Glutamatergic neuron (in vitro differentiated cells): ENCODE measurements around the gene EXOC3L2. TPM values are rescaled to one million over a fixed set of nuclear protein-coding genes. Genes with fewer than 3 reads are reported as not detected.
"Not testable (repeated sequence)": the region's sequence is repeated elsewhere in the genome, so short reads cannot be mapped to it uniquely, and the experiment has no call there.

Experiments
- DNase-seq: peaks from one replicate; pipeline ENCODE4 v3.0.0; 2022
- H3K27ac Mint-ChIP-seq: one replicate; pipeline ENCODE4 v1.8.0; 2020; ENCODE audit warnings: mild to moderate bottlenecking, mixed read lengths, inconsistent platforms; ENCODE audit not compliant: unreplicated experiment
- H3K27me3 Mint-ChIP-seq: one replicate; pipeline ENCODE4 v1.8.0; 2020; ENCODE audit warnings: mild to moderate bottlenecking, moderate library complexity, mixed read lengths, inconsistent platforms; ENCODE audit not compliant: unreplicated experiment
- H3K36me3 Mint-ChIP-seq: one replicate; pipeline ENCODE4 v1.8.0; 2020; ENCODE audit warnings: mild to moderate bottlenecking, mixed read lengths, inconsistent platforms; ENCODE audit not compliant: unreplicated experiment
- H3K4me1 Mint-ChIP-seq: one replicate; pipeline ENCODE4 v1.8.0; 2020; ENCODE audit warnings: mild to moderate bottlenecking, low read depth, mixed read lengths, inconsistent platforms; ENCODE audit not compliant: unreplicated experiment
- H3K4me3 Mint-ChIP-seq: one replicate; pipeline ENCODE4 v1.8.0; 2020; ENCODE audit warnings: mild to moderate bottlenecking, mixed read lengths, inconsistent platforms; ENCODE audit not compliant: unreplicated experiment
- H3K9me3 Mint-ChIP-seq: one replicate; pipeline ENCODE4 v1.8.0; 2020; ENCODE audit warnings: mild to moderate bottlenecking, moderate library complexity, mixed read lengths, inconsistent platforms; ENCODE audit not compliant: unreplicated experiment
- total RNA-seq: library from RNA; stranded (reverse); fragmentation: NEBNext Ultra II Directional; extraction: Animal tissue kit (Norgen Biotek cat#: 25700); gene quantifications from one replicate; pipeline ENCODE4 v1.2.1, GENCODE V29; 2021; ENCODE audit not compliant: unreplicated experiment
- TF ChIP-seq, protein P1 (sequence below): fragments of 200-600 bp; sonication (generic); IDR thresholded peaks from one replicate; pipeline ENCODE4 v1.5.0; 2021; ENCODE audit not compliant: partially characterized antibody, unreplicated experiment

Gene EXOC3L2
- total RNA-seq, 1 donor from 2014 or later = not detected

DNA sequence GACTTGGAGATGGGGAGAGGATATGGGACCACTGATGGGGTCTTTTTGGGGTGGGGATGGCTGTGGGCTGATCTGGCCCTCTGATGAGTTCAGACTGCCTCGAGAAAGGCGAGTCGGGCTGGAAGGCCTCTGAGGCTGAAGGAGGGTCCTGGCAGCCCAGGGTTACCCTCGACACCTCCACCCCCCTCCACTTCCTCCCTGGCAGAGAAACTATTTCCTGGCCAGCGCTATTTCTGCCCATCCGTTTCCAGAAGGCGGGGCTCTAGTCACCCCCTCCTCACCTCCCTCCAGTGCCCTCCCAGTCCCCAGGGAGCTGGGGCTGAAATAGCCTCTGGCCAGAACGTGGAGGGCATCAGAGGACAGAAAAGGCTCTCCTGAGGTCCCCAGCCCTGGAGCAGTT is 9.7 kb downstream of the EXOC3L2 start:
- Mint-ChIP-seq H3K27ac (no peak overlapping the region), H3K4me3 (no peak overlapping the region), H3K36me3 (no peaks in the 10 kb centered on the region), H3K9me3 (peaks cover 13% of the 10 kb centered on the region), H3K4me1 (peaks cover 2% of the 10 kb centered on the region), H3K27me3 (peaks cover 40% of the 10 kb centered on the region)
- TF ChIP-seq, protein P1, sequence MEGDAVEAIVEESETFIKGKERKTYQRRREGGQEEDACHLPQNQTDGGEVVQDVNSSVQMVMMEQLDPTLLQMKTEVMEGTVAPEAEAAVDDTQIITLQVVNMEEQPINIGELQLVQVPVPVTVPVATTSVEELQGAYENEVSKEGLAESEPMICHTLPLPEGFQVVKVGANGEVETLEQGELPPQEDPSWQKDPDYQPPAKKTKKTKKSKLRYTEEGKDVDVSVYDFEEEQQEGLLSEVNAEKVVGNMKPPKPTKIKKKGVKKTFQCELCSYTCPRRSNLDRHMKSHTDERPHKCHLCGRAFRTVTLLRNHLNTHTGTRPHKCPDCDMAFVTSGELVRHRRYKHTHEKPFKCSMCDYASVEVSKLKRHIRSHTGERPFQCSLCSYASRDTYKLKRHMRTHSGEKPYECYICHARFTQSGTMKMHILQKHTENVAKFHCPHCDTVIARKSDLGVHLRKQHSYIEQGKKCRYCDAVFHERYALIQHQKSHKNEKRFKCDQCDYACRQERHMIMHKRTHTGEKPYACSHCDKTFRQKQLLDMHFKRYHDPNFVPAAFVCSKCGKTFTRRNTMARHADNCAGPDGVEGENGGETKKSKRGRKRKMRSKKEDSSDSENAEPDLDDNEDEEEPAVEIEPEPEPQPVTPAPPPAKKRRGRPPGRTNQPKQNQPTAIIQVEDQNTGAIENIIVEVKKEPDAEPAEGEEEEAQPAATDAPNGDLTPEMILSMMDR = no peak
- no peak for DNase-seq

GRCh38 chr19:45234089-45234869 is 10.9 kb downstream of the EXOC3L2 start:
- Mint-ChIP-seq H3K36me3 (no peaks in the 10 kb centered on the region), H3K27me3 (peaks cover 38% of the 10 kb centered on the region), H3K9me3 (peaks cover 13% of the 10 kb centered on the region), H3K27ac (no peak overlapping the region), H3K4me1 (peaks cover 2% of the 10 kb centered on the region), H3K4me3 (peak overlapping the region; percentile 30)
- TF ChIP-seq, protein P1 = no peak
- DNase-seq = no peak

- no peak for DNase-seq
- peaks cover 30% of the 10 kb centered on the region for H3K27me3 Mint-ChIP-seq
- peaks cover 8% of the 10 kb centered on the region for H3K9me3 Mint-ChIP-seq
- H3K27ac Mint-ChIP-seq = no peak overlapping the region
- H3K4me1 Mint-ChIP-seq = peaks cover 2% of the 10 kb centered on the region
- H3K4me3 Mint-ChIP-seq = no peak overlapping the region
- H3K36me3 Mint-ChIP-seq = no peaks in the 10 kb centered on the region
- TF ChIP-seq, protein P1 = no peak
Observed at GRCh38 chr19:45231891-45232290, 13.3 kb downstream of the EXOC3L2 start.

DNA sequence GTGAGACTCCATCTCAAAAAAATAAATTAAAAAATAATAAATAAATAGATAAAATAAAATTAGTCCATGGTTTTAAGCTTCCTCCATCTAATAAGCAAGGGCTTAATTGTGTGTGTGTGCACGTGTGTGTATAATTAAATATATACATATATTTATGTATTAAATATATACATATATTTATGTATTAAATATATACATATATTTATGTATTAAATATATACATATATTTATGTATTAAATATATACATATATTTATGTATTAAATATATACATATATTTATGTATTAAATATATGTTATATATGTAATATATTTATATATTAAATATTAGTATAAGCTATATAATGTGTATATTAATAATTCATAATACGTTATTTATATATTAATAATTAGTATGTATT is 16.2 kb downstream of the EXOC3L2 start:
- peaks cover 14% of the 10 kb centered on the region for H3K27me3 Mint-ChIP-seq
- not testable (repeated sequence) for H3K4me1 Mint-ChIP-seq, H3K4me3 Mint-ChIP-seq, H3K9me3 Mint-ChIP-seq, H3K36me3 Mint-ChIP-seq, H3K27ac Mint-ChIP-seq, DNase-seq

GRCh38 chr19:45224645-45225044 is 20.6 kb downstream of the EXOC3L2 start:
- no peaks in the 10 kb centered on the region for H3K9me3 Mint-ChIP-seq
- H3K4me3 Mint-ChIP-seq = no peak overlapping the region
- H3K4me1 Mint-ChIP-seq = no peaks in the 10 kb centered on the region
- H3K36me3 Mint-ChIP-seq = no peaks in the 10 kb centered on the region
- TF ChIP-seq, protein P1 = no peak
- DNase-seq = no peak
- H3K27ac Mint-ChIP-seq = no peak overlapping the region
- peaks cover 2% of the 10 kb centered on the region for H3K27me3 Mint-ChIP-seq
